Adrenal gland (tissue), 5 donors: Measurements from ENCODE around the gene AFDN.

ENCODE experiments used
- POLR2A ChIP-seq, 2 donors: fragments of 450-650 bp; IDR thresholded peaks; one replicate each; pipeline ENCODE4 v1.6.1; 2017; ENCODE audit warnings: antibody characterized with exemption in 2 of 2, mild to moderate bottlenecking in 2 of 2, moderate library complexity in 1 of 2
- TF ChIP-seq, protein P1 (sequence below), 6 experiments: fragments of 450-650 bp in 4 of 6; fragments of 200-600 bp in 2 of 6; sonication (generic) in 1 of 6; IDR thresholded peaks; 1 replicate in 5 of 6; 2 replicates in 1 of 6; pipeline versions ENCODE4 v1.5.1 to v1.8.0; 2016 to 2021; ENCODE audit warnings: antibody characterized with exemption in 6 of 6, mild to moderate bottlenecking in 2 of 6, moderate library complexity in 1 of 6
- donor health status: DM: no; HTN: no; CAD: no.

DNA sequence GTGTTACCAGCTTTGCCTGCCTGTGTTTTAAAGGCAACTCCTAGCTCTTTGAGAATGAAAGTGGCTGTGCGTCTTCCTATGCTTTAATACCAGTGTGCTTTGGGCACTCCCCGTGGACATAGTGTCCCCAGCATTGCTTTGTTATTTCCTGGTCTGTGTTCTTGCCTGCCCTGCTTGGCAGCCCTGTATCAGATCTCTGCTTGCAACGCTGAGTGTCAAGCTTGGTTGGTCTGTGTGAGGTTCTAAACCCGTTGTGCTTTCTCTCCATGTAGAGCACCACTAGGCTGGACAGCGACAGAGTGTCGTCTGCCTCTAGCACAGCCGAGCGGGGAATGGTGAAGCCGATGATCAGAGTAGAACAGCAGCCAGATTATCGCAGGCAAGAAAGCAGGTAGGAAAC lies 80.2 kb downstream of the AFDN start:
- TF ChIP-seq, protein P1, sequence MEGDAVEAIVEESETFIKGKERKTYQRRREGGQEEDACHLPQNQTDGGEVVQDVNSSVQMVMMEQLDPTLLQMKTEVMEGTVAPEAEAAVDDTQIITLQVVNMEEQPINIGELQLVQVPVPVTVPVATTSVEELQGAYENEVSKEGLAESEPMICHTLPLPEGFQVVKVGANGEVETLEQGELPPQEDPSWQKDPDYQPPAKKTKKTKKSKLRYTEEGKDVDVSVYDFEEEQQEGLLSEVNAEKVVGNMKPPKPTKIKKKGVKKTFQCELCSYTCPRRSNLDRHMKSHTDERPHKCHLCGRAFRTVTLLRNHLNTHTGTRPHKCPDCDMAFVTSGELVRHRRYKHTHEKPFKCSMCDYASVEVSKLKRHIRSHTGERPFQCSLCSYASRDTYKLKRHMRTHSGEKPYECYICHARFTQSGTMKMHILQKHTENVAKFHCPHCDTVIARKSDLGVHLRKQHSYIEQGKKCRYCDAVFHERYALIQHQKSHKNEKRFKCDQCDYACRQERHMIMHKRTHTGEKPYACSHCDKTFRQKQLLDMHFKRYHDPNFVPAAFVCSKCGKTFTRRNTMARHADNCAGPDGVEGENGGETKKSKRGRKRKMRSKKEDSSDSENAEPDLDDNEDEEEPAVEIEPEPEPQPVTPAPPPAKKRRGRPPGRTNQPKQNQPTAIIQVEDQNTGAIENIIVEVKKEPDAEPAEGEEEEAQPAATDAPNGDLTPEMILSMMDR (IDR thresholded peaks at IDR 0.05), result no peak
- no peak for TF ChIP-seq POLR2A (IDR thresholded peaks at IDR 0.05)
